ENCODE measurements around the gene PCED1B.
"Not testable (repeated sequence)": the region's sequence is repeated elsewhere in the genome, so short reads cannot be mapped to it uniquely, and the experiment has no call there.

The PCED1B gene

DNA sequence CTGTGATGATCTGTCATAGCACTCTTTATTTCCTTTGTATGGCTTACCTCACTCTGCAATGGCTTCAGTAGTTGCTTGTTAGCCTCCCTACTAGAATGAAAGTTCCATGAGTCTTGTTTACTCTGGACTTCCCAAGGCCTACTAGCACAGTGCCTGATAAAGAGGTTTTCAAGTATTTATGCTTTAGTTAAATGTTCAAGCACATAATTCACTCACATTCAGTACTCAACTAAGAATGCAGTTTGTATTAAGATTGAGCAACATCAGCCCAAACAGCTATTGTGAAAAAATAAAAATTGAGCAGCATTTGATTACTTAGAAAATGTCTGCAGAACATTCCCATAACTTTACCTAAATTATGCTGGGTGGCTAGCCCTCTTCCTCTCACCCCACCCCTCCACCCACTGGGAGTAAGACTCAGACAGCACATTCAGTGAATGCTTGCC, 159.3 kb downstream of the PCED1B start:
- no peak for DNase-seq

DNA sequence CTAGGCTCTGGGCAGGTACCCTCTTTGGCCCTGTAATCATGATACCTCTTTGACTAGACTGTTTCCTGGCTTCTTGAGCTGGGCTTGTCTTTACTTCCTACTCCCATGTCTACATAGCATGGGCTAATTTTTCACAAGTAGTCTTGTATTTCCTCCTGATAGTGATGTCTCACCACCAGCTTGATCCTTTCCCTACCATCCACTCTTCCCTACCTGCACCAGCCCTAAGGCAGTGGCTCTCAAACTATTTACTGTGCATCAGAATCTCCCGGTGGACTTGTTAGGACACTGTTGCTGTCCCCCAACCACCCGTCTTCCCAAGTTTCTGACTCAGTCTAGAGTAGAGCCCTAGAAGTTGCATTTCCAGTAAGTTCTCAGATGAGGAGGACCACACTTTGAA, 163.0 kb downstream of the PCED1B start:
- no peak for DNase-seq

DNA sequence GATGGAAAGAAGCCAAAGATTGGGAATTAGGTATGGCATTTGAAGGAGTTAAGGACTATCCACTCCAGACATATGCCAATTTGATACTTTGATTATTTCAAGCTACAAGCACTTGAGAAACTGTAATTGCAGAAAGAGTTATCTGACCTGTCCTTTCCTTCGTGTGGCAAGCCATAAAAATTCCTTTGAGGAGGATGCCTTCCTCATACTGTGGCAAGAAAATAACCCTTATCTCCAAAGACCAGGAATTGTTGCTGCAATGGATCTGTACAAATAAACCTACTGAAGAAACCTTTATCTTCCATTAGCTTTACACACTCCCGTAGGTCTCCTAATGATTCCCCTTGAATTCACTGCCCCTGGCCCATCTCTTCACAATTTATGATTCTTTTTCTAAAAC, 165.4 kb downstream of the PCED1B start:
- DNase-seq, result no peak

DNA sequence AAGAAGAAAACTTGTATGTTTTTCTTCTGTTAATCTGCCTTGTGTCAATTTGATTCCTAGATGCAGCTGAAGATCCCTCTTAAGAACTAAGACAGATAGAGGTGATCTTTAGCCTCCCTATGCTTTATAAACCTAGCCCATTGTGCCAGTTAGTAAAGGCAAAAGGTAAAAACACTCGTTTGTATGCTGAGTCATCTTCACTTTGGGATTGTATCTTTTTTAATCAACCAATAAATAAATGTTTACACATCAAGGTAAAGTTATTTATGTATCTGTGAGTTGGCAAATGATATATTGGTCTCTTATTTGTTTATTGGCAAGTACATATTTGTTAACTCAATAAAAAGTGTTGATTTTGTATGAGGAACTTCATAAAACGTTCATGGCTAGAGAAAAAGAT, 166.2 kb downstream of the PCED1B start:
- no peak for DNase-seq

DNA sequence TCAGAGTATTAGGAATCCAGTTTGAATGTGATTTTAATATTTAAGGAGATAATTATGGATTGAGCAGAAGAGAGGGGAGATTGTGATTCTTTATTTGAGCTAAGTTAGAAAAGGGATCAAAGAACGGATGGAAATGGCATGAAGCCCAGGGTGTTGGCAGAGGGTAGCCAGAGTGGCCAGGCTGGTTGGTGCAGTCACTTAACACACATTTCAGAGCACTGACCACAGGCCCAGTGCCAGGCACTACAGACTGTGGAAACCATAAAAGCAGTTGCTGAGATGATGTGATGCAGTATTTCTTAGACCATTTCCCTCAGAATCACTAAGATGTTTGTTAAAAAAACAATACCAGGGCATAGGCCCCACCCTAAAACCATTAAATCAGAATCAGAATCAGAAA, 168.0 kb downstream of the PCED1B start:
- no peak for DNase-seq

DNA sequence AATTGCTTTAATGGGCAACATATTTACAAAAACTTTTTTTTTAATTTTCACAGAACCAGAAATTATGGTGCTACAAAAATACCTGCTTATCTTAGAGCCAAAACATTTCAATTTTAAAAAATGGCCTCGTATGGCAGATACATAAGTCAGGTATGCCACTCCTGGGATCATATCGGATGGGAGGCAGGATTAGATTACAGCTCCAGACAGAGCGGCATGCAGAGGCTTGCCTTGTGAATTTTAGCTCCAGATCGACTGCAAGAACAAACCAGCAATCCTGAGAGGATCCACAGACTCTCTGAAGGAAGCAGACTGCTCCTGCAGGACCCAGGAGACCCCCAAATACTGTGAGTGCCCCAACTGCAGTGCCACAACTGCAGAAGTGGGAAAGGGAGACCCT, 169.7 kb downstream of the PCED1B start:
- no peak for DNase-seq

DNA sequence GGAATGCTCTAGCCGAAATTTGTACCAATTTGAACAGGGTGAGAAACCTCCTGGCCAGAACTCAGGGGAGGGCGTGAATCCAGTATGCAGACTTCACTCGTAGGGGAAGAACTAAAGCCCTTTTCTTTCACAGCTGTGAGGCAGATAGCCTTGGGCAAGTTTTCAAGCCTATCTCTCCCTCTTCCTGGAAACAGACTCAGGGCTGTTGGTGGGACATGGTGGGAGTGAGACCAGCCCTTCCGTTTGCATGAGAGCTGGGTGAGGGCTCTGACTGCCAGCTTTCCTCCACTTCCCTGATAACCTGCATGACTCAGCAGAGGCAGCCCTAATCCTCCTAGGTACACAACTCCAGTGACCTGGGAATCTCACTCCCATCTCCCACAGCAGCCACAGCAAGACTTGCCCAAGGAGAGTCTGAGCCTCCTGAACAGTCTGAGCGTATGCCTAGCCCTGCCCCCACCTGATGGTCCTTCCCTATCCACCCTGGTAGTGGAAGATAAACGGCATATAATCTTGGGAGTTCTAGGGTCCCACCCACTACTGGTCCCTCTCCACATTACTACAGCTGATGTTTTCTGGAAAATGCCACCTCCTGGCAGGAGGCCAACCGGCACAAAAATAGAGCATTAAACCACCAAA, 170.4 kb downstream of the PCED1B start:
- DNase-seq, result no peak

DNA sequence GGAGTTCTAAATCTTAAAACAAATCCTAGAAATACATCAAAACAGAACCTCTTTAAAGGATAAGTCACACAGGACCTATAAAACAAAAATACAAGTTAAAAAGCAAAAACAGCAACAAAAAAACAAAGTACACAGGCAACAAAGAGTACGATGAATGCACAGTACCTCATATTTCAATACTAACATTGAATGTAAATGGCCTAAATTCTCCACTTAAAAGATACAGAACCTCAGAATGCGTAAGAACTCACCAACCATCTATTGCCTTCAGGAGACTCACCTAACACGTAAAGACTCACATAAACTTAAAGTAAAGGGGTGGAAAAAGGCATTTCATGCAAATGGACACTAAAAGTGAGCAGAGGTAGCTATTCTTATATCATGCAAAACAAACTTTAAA, 172.5 kb downstream of the PCED1B start:
- no peak for DNase-seq

DNA sequence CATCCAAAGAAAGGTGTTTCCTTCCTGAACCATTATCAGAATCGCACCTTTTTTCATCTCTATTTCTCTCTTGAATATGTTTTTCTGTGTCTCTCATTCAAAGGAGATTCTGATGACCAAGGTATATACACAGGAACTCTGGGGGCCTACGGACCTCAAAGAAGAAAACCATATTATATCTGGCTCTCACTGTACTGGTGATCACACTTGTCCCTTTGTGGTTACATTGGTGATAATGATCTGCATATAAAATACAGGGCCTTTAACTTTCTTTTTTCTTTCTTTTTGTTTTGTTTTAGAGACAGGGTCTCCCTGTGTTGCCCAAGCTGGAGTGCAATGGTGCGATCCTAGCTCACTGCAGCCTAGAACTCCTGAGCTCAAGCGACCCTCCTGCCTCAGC, 185.5 kb downstream of the PCED1B start:
- DNase-seq, result no peak

DNA sequence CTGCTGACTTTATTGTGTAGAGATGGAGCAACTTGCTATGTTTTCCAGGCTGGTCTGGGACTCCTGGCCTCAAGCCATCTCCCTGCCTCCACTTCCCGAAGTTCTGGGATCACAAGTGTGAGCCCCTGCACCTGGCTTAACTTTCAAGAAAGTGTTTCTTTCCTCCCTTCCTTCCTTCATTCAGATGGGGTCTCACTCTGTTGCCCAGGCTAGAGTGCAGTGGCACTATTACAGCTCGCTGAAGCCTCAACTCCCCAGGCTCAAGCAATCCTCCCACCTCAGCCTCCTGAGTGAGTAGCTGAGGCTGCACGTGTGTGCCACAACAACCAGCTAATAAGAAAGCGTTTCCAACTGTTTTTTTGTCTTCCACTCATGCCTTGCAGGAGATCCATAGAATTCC, 186.0 kb downstream of the PCED1B start:
- DNase-seq, result no peak

DNA sequence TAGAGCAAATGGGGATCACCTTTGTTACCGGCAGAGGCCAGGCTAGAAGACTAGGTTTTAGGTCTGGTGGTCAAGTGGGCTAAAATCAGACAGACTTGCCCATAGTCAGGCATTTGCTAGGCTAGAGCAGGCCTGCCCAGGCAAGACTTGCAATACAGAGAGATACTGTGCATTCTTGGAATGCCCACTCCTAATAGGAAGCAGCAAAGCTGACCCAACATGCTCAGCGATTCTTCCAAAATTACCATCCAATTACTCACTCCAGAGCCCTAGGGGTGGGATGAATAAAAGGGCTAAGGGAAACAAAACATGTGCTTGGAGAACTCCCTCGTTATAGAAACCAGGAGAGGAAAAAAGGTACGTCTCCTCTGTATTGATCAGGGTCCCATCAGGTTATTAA, 188.2 kb downstream of the PCED1B start:
- no peak for DNase-seq

DNA sequence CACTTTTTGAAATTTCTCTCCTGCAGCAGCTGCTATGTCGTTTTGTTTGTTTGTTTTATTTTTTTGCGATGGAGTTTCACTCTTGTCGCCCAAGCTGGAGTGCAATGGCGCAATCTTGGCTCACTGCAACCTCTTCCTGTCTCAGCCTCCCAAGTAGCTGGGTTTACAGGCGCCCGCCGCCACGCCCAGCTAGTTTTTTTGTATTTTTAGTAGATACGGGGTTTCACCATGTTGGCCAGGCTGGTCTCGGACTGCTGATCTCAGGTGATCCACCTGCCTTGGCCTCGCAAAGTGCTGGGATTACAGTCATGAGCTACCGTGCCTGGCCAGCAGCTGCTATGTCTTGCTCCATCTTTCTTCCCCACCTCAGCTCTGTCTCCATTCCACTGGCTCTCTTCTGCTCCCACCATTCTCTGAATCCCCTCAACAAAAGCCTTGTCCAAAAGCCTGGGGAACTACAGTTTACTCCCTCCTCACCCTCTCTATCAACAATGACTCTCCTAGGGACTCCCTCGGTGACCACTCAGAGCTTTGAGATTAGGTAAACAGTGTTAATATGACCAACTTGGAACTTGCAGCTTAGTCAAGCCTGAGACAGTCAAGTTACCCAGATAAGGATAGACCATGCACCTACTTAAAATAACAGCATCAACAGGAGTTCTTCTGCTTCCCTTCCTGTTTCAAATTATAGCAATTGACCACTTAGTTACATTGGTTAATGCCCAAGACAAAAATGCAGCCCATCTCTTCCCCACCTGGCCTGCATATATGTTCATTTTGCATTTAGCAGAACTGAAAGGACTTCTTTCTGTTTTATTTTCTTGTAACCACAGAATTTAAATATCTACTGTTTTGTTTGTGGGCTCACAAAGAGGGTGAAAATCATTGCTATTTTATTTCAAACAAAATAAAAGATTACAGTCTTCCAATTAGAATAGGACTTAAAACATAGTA, 189.4 kb downstream of the PCED1B start:
- DNase-seq, result no peak

DNA sequence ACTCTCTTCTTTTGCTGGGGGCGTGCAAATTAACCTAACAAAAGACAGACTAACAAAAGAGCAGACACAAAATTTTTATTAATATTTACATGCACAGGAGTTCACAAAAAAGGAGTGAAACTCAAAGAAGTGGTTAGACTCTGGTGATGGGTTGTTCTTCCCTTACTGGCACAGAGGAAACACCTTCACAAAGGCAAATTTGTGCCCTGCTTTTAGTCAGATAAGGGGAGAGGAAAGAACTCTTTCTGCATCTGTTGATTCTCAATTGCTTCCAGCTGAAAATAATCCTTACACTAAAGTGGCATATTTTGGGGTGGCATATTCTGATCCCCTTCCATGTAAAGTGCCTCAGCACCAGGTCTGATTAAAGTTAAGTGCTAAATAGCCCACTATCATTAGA, 190.5 kb downstream of the PCED1B start:
- DNase-seq, result no peak

DNA sequence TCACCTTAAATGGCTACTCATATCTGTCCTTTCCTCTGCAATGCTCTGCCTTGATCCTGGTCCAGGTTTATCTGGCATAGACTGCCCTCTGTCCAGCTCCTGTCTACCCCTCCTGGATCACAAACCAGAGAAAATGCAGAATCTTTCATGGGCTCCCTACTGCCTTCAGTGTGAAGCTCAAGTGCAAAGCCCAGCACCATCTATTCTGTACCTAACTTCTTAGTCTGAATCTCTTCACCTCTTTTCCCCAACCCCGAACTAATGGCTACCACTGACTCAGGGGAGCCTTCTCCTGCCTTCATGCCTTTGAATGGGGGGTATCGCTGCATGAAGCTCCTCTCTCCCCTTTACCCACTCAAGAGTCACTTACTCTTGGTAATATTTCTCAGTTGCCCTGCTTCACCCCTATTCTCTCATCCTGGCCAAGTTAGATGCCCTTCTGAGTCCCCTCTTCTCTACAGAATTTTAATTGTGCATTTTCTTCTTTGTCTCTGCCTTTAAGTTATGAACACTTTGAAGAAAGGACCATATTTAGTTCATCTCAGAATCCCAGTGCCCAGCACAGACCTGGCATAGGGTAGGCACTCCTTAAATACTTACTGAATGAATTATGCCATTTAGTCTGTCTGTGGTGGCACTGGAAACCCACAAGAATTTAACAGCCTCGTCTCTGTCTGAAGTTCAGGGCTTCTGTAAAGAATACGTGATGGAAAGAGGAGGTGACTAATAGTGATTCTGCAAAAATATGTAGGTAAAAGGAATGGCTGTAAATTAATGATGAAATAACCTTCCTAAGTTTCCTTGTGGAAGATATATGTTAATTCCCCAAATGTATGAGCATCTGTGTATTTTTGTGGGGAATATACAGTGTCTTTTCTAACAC, 191.6 kb downstream of the PCED1B start:
- DNase-seq, result no peak

DNA sequence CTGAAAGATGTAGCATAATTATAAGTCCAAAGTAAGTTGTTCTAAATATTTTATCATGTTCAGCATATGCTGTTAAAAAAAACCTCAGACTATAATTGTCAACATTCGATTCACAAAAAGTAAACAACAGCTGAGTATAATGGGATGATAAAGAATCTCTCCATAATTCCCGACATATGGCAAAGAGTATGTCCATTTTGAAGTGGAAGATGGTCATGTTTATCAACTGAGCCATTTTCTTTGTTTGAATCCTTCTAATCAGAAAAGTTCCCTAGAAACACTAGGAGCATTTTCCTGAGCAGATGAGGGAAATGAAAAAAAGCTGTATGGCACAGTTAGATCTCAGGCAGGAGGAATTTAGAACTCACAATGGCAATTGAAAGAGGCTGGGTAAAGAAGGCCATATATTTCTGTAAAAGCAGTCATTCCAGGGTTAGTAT, 192.4 kb downstream of the PCED1B start:
- no peak for DNase-seq

DNA sequence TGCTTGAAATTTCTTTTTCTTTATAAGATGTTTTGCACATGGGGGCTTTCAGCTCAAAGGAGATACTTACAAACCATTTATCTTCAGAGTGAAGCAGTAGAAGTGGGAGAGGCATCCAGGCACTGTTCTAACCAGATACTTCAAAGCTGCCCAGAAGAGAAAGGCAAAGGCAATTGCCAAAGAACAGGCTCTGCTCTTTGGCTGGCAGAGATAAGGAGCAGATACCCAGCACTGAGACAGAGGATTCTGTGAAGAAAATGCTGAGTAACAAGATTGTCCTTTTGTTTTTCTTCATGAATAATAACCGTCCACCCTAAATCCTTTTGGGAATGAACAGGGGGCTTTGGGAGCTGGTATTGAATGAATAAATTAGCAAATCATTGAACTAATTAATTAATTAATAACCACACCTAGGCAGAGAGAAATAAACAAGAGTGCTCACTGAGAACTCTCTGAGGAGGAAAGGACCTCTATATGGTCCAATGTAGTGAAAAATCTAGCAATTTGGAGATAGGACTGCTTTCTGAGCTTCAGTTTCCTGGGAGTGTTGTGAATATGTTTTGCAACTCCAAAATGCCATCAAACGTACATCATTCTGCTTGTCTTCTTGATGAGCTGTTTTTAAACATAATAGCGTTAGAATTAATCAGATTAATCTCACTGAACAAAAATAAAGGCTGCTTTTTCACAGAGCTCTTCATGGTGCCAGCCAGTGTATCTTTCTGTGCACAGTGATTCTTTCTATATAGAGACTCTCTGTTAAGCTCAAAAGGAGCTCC, 193.2 kb downstream of the PCED1B start:
- no peak for DNase-seq

DNA sequence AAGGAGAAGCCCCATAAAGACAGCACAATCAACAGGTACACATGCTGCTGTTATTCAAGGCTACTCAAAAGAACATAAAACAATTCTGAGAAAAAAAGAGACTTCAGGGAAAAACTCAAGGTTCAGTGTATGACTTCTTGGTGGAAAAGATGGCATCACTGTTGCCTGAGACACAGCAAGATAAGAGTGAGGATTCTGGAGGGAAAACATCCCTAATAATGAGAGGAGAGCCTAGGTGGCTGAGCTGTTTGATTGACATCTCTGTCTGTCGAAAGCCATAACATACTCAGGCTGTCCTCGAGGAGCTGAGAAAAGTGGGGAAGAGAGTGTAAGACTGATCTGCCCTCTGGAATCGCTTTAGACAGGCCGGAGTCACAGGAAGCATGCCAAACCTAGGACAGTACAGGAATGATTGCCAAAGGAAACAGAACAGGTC, 193.8 kb downstream of the PCED1B start:
- no peak for DNase-seq

DNA sequence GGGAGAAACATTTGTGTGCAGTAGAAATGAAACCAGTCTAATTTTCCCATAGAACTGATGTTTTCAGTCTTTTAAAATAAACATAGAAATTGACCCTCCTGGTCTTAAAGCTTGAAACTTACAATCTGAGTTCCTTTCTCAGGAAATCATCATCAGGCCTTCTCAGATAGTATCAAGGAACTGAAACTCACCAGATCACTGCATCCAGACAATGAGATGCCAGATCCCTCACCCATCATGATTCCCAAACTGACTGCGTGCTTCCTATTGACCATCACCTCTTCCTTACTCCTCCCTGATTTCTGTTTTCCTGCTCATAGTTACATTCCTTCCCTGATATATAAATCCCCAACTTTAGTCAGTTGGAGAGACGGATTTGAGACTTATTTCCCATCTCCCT, 195.3 kb downstream of the PCED1B start:
- no peak for DNase-seq

DNA sequence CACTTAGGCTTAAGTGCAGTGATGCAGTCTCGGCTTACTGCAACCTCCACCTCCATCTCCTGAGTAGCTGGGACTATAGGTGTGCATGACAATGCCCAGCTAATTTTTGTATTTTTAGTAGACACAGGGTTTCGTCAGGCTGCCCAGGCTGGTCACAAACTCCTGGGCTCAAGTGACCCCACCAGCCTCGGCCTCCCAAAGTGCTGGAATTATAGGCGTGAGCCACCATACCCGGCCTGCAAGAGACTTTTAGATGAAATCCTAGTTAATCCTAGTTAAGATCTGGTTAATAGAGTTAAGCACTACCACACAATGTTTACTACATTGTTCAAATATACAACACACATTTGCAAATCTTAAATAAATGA, 196.8 kb downstream of the PCED1B start:
- DNase-seq, result no peak

DNA sequence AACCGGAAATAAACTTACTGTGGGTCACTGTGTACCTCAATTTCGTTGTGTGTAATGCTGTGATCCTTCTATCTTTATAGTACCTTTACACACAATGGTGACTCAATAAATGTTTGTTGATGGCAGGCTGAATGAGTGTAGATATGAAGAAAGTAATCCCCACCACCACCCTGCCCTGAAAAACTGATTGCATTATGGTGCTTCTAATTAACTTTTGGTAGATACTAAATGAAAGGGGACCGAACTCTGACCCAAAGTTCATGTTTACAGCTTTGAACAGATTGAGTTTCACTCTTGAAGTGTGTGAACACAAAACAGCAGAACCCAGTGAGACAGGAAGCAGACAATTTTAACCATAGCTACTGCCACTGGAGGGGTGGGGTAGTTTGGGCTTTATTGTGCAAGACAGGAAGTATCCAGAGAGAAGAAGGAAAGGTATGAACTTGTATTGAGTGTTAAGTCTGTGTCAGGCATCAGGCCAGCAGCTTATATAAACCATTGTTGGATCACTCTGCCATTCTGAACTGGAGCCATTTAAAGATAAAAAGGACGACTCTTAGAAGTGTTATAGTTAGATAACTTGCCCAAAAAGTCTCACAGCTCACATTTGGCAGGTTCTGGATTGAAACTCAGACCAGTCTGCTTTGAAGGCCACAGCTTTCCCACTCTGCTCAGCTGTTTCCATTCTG, 197.3 kb downstream of the PCED1B start:
- DNase-seq, result no peak

DNA sequence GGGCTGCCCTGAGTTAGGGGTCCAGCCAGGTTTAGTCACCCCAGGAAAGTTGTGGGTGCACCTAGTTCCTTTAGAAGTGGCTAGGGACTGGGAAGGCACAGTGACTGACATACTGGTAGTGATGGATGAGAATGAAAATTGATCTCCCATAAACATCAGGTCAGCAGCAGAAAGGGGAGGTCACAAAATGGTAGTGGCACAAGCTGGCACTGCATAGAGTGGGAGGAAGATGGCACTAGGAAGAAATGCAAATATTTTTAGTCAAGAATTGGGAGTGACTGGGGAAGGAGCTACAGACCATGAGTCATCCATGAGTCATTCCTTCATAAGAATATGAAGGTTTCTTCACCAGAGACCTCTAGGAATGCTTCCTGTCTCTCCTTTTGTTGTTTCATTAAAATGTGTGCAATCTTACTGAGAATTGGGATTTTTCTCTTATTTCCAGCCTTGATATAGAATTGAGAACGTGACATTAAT, 198.6 kb downstream of the PCED1B start:
- DNase-seq, result no peak

DNA sequence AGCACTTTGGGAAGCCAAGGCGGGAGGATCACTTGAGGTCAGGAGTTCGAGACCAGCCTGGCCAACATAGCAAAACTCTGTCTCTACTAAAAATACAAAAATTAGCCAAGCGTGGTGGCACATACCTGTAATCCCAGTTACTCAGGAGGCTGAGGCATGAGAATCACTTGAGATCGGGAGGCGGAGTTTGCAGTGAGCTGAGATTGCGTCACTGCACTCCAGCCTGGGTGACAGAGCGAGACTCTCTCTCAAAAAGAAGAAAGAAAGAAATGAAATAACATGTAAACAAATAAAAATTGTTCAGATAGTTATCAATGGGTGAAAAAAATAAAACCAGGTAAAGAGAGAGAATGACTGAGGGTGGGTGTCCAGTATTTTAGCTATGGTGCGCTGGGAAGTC, 200.3 kb downstream of the PCED1B start:
- DNase-seq, result not testable (repeated sequence)

All from NCI-H1930 (cell line).